Kidney glomerular epithelial cell (primary cell): ENCODE data around the gene KLC3.
"Not testable (repeated sequence)": the region's sequence is repeated elsewhere in the genome, so short reads cannot be mapped to it uniquely, and the experiment has no call there.

Experiments used
- DNase-seq: peaks from one replicate; lab custom pipeline; 2025; lab: John Stamatoyannopoulos, UW

KLC3 gene

DNA sequence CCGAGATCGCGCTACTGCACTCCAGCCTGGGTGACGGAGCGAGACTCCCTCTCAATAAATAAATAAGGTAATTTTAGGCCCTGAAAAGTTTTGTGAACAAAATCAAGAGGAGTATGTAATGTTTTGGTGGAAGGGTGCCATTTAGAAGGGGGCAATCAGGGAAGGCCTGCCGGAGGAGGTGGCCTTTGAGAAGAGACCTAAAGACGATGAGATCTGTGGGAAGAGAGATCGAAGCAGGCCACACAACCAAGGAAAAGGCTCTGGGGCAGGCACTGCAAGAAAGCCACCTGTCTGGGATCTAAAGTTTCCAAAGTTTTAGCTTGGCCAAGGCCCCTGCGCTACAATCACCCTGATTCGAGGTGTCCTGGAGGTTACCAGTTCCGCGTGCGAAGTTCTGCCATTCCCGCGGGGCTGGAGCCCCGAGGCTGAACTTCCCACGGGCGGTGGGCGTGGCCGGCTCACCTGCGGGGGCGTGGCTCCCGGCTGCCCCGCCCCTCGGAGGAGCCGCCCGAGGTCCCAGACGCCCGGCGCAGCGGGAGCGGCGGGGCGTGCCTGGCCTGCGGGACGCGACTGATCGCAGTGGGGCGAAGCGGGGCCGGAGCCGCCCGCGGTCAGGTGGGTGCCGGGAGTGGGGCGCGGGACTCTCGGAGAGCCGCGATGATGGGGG is at the start of gene KLC3:
KLC3 (plus strand) TSS at position 519 of the 667 bp plus-strand sequence. CDS start 4,792 bp downstream, outside the sequence.
- no peak for DNase-seq

GRCh38 chr19:45291834-45292233 is 48.7 kb upstream of the KLC3 start:
- DNase-seq, result no peak

DNA sequence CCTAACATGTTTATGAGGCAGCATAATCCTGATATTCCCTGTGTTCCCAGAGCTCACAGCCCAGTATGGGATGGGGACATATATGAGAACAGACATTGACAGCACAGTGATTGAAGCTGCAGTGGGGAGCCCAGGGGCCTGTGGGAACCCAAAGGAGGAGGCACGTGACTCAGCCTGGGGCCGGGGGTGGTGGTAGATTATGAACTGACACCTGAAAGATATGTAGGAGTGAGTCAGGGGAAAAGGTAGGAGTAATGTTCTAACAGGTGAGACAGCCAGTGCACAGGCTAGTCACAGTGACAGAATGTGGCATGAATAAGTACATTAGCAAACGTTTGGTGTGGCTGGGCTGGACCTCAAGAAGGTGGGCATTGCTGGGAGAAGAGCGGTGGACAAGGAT is 46.9 kb upstream of the KLC3 start:
- DNase-seq, result no peak

- DNase-seq, result no peak
These were observed 46.1 kb upstream of the KLC3 start for GRCh38 chr19:45294291-45295029.

DNA sequence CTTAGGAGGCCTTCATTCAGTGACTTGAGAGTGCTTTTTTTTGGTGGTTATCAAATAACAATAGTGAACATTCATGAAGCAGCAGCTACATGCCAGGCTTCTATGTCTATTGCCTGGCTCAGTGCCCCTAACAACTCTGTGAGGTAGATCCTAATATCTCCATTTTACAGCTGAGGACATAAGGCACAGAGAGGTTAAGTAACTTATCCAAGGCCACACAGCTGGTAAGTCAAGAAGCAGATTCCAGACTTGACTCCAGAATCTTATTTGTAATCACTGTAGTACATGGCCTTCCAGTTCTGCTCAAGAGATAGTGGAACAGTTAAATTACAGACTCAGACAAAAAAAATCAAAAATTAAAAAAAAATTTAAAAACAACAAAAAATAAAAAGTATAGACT is 44.7 kb upstream of the KLC3 start:
- no peak for DNase-seq

GRCh38 chr19:45296355-45296754 is 44.2 kb upstream of the KLC3 start:
- DNase-seq, result no peak

GRCh38 chr19:45297674-45298073 is 42.9 kb upstream of the KLC3 start:
- DNase-seq, result no peak

- no peak for DNase-seq
These were observed 42.3 kb upstream of the KLC3 start for GRCh38 chr19:45298264-45298663.

DNA sequence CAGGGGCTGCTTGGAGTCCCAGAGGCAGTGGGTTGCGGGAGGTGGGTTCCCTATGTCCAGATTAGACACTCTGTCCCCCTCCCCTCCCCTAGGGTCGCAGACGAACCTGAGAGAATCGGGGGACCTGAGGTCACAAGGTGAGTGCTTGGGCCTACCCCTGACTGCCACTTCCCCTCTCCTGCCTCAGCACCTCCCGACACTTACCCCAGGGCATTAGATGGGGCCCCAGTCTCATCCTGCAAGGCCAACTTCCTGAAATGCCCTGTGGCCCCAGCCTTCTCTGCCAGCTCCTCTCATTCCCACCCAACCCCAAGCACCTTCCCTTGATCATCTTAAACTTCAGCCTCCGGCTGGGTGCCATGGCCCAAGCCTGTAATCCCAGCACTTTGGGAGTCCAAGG is 40.8 kb upstream of the KLC3 start:
- DNase-seq, result no peak

DNA sequence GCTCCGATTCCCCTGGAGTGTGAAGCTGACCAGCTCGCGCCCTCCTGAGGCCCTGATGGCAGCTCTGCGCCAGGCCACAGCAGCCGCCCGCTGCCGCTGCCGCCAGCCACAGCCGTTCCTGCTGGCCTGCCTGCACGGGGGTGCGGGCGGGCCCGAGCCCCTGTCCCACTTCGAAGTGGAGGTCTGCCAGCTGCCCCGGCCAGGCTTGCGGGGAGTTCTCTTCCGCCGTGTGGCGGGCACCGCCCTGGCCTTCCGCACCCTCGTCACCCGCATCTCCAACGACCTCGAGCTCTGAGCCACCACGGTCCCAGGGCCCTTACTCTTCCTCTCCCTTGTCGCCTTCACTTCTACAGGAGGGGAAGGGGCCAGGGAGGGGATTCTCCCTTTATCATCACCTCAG is 38.1 kb upstream of the KLC3 start:
- no peak for DNase-seq

GRCh38 chr19:45303269-45304060 is 37.1 kb upstream of the KLC3 start:
- no peak for DNase-seq

- no peak for DNase-seq
These were observed 36.2 kb upstream of the KLC3 start for GRCh38 chr19:45304141-45304926.

GRCh38 chr19:45305007-45305406 is 35.5 kb upstream of the KLC3 start:
- no peak for DNase-seq

- no peak for DNase-seq
These were observed 35.1 kb upstream of the KLC3 start for GRCh38 chr19:45305421-45305820.

- no peak for DNase-seq
These were observed 34.5 kb upstream of the KLC3 start for GRCh38 chr19:45306040-45306439.

DNA sequence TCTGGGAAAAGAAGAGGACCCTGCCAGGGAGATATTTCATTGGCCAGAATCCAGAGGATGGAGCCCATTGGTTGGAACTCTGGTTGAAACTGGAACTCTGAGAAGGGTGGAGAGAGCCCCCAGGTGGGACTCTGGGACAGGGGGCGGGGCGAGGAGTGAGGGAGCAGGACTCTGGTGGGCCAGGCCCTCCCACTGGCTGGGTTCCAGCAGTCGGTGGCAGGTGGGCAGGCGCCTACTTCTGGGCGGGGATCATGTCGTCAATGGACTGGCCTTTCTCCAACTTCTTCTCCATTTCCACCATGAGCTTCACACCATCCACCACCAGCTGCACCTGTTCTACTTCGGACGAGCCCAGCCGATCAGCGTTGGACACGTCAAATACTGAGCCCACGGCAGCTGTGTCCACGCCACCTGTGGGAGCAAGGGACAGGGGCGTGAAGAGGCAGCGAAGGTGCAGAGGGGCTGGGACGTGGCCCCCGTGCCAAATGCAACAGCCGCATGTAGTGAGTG is 34.0 kb upstream of the KLC3 start:
- DNase-seq, result no peak

- DNase-seq, result no peak
These were observed 33.2 kb upstream of the KLC3 start for GRCh38 chr19:45307361-45307760.

- not testable (repeated sequence) for DNase-seq
These were observed 31.2 kb upstream of the KLC3 start for GRCh38 chr19:45309322-45309721.

DNA sequence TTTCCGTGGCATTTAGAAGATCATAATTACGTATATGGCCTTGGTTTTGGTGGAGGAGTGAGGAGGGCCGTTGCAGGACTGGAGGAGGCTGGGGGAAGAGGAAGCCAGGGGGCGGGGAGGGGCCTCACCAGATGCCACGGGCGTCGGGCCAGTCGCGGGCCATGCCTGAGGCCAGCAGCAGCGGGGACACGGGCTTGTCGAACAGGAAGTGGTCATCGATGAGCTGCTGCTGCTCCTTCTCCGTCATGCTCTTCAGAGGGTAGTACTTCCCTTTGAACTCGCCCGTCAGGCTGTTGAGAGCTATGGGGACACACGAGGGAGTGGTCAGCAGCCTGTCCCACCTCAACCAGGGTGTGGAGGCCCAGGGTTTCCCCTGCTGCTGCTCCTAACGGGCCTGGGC is 28.9 kb upstream of the KLC3 start:
- no peak for DNase-seq

DNA sequence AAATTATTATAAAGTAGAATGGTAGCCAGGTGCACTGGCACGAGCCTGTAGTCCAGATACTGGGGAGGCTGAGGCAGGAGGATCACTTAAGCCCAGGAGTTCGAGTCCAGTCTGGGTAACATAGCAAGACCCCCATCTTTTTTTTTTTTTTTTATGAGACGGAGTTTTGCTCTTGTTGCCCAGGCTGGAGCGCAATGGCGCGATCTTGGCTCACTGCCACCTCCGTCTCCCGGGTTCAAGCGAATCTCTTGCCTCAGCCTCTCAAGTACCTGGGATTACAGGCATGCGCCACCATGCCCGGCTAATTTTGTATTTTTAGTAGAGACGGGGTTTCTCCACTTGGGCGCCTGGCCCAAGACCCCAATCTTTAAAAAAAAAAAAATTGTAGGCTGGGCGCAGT is 28.3 kb upstream of the KLC3 start:
- not testable (repeated sequence) for DNase-seq

GRCh38 chr19:45314708-45315245 is 25.8 kb upstream of the KLC3 start:
- DNase-seq, result no peak

- DNase-seq, result no peak
These were observed 25.2 kb upstream of the KLC3 start for GRCh38 chr19:45315304-45315703.
